NCI-H2107 treated with DMSO at 0.1 percent for 48 hours (cell line): ENCODE results near the gene TCHP.
"Not testable (repeated sequence)": the region's sequence is repeated elsewhere in the genome, so short reads cannot be mapped to it uniquely, and the experiment has no call there.

Experiments used
- DNase-seq: peaks from one replicate; lab custom pipeline; 2025; ENCODE audit not compliant: unreplicated experiment; lab: John Stamatoyannopoulos, UW

The TCHP gene

GRCh38 chr12:109879351-109880042 is 20.6 kb upstream of the TCHP start:
- no peak for DNase-seq

DNA sequence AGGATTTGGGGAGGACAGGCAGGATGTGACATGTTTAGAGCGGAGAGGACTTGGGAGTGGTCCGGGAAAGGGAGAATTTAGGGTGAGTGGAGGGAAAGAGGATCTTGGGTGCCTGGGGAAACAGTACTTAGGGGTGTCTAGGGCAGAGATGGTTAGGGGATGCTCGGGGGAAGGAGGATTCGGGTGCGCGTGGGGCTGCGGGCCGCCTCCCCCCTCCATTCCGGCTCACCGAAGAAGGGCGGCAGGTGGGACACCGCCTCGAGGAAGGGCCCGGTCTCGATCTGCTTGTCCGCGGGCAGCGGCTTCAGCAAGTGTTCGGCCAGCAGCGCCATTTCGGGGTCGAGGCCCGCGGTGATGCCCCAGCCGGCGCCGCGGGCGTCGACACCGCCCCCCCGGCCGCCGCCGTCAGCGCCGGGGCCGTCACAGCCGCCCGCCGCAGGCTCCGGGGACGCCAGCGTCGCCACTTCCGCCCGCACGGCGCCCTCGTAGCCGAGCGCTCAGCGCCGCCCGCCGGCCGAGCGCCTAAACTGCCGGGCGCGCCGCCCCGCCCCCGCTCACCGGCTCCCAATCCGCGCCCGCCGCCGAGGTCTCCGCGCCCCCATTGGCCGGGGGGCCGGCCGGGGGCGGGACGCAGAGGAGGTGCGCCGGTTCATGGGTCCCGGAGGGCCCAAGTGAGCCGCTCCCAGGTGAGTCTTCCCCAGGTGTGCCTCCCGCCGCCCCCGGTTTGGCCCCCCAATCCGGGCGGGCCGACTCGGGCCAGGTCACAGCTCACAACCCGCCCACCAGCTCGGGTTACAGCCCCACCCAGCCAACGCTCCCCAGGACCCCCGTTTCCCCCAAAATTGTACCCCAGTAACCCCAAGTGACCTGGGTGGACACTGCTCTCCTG is 19.8 kb upstream of the TCHP start, which contains the start of gene GLTP:
GLTP (minus strand) TSS at position 499 of the 889 bp plus-strand sequence; CDS start at position 332, 167 bp downstream.
- DNase-seq: peak; percentile 39

- no peak for DNase-seq
Measured at GRCh38 chr12:109880938-109881337, 19.1 kb upstream of the TCHP start.

DNA sequence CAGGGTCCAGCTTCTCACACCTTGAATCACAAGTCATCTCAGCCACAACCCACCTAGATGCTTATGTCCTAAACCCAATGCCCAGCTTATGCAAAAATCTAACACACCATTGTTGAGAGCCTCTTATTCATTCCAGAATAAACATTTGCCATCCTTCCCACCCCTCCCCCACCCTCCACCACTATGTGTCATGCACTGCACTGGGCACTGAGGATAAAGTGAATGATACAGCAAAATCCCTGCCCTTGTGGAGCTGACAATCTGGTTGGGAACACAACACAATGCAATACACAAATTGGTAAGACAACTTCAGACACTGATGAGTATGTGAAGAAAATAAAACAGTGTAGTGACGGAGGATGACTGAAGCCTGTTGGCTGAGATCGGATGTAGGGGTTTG is 18.3 kb upstream of the TCHP start:
- no peak for DNase-seq

DNA sequence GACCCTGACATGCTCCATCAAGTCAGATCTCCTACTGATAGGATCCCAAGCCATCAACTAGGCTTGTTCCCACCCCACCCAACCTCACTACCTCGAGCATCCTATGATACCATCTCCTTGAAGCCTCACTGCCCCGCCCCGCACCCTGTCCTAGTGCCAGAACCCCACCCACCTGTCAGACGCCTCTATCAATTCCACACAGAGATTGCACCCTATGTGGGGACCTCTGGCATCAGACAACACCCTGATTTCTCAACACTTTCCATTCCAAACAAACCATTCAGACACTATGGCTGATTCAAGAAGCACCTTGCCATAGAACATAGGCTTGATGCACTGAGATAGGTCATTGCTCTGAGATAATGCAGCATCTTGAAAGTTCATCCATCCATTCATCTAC is 16.6 kb upstream of the TCHP start:
- DNase-seq: no peak

GRCh38 chr12:109885616-109886015 is 14.5 kb upstream of the TCHP start:
- no peak for DNase-seq

GRCh38 chr12:109888179-109889020 is 11.7 kb upstream of the TCHP start:
- DNase-seq: no peak

GRCh38 chr12:109890620-109891170 is 9.4 kb upstream of the TCHP start:
- DNase-seq: no peak

DNA sequence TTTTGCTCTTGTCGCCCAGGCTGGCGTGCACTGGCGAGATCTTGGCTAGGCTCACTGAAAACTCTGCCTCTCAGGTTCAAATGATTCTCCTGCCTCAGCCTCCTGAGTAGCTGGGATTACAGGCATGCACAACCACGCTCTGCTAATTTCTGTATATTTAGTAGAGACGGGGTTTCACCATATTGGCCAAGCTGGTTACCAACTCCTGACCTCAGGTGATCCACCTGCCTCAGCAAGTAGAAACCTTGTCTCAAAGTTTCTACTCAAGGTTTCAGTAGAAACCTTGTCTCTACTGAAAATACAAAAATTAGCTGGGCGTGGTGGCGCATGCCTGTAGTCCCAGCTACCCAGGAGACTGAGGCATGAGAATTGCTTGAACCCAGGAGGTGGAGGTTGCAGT is 8.3 kb upstream of the TCHP start:
- not testable (repeated sequence) for DNase-seq

GRCh38 chr12:109892165-109892715 is 7.8 kb upstream of the TCHP start:
- no peak for DNase-seq

- DNase-seq: no peak
Measured at GRCh38 chr12:109892748-109893147, 7.3 kb upstream of the TCHP start.

DNA sequence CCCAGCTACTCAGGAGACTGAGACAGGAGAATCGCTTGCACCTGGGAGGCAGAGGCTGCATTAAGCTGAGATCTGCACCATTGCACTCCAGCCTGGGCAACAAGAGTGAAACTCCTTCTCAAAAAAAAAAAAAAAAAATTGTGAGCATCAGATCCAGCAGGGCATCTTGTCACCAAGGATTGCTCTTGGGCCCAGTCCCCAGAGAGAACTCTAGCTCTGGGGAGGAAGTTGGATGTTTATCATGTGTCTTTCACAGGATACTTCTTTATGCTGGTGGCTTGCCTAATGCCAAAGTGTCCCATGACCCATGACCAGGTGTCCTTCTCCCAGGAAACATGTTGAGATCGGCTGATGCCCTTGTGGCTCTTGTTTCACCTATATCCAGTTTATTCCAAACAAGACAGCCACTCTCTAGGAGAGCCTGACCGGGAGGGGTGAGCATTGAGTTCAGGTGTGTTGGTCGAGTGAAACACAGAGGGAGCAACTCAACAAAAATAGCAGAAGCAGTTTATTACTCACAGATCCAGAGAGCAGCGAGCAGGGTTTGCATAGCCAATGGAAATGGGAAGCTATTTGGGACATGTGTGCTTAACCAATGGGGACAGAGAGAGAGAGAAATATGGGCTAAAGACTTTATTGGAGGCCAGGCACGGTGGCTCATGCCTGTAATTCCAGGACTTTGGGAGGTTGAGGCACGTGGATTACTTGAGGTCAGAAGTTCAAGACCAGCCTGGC is 6.6 kb upstream of the TCHP start:
- no peak for DNase-seq

- DNase-seq: no peak
Measured at GRCh38 chr12:109894939-109895338, 5.1 kb upstream of the TCHP start.

GRCh38 chr12:109896188-109896587 is 3.9 kb upstream of the TCHP start:
- no peak for DNase-seq

DNA sequence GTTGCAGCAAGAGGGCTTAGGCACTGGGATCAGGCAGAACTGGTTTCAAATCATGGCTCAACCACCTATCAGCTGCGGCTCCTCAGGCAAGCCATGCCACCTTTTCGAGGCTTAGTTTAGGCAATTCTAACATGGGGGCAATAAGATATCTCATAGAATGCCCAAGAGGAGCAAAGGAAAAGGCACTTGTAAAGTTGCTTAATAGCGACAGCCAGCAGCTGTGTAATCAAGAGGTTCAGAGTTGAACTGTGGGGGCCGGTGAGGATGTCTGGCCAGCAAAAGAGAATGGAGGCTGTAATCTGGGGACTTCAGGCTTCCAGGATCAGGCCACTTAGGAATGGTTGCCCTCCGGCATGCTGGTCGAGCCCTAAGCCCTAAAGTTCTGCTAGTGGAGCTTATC is 3.0 kb upstream of the TCHP start:
- DNase-seq: no peak

- not testable (repeated sequence) for DNase-seq
Measured at GRCh38 chr12:109899345-109899744, 729 bp upstream of the TCHP start.

DNA sequence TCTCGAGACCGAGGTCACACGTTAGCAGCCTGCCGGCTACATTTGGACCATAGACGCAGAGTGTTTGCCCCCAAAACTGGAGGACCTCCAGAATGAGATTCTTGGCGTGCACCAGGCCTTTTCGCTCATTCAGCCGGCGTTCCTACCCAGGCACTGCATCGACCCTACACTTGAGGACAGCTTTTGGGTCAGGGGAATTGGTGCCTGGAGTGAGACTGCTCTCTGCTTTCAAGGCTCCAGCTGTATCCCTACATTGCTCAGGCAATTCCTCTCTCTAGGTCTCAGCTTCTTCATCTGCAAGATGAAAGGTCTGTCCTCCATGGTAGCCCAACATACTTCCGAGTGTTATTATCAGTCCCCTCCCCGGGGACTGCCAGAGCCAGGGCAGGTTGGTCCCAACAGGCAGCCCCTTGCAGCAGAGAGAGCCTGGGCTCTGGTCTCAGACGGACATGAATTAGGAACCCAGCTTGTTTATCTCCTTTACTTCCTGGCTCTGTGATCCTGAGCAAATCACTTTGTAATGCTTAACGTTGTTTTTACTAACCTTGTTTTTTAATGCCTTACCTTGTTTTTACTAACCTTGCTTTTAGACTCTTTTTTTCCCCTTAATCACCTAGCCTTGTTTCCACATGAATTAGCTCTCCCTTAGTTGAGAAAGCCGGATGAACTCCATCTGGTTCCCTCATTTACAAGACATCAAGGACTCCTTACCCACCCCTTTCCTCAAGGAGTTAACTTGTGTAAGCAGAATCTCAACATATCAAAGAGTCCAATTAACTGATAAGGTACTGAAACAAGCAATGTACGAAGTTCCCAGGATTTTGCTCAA is 892 bp downstream of the TCHP start:
- no peak for DNase-seq

DNA sequence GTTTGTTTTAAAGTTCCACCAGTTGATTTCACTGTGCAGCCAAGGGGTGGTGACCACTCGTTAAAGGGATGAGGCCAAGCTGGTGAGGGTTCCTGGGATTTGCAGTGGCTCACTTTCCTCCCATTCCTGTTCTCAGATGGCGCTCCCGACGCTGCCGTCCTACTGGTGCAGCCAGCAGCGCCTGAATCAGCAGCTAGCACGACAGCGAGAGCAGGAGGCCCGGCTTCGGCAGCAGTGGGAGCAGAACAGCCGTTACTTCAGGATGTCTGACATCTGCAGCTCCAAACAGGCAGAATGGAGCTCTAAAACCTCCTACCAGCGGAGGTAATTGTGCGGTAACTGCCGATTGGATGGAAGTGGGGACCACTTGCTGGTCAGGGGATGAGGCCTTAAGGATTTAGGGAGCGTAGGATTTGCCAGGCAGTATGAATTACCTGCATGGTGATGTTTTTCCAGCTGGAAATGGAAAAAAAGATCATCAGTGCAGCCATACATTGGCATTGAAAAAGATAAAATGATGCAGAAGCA is 2.9 kb downstream of the TCHP start:
- DNase-seq: no peak

DNA sequence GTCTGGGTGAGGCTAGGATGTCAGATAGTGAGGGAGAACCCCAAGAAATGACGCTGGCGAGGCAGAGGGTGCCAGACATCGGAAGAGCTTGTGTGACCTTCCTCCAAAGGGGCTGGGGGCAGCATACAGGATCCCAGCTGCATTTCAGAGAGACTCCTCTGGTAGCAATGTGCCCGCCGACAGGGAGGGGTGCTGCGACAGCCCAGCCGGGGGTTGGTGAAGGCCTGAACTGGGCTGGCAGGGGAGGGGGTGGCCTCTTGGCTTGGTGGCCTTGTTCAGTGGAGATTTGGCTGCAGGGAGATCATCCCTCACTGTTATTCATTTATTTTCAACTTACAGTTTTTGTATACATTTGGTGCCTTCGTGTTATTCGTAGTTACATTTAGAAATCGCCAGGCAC is 5.2 kb downstream of the TCHP start:
- DNase-seq: no peak
